ENCODE data around the gene COL6A1. TPM values are rescaled to one million over a fixed set of nuclear protein-coding genes. Genes with fewer than 3 reads are reported as not detected.
"Not testable (repeated sequence)": the region's sequence is repeated elsewhere in the genome, so short reads cannot be mapped to it uniquely, and the experiment has no call there.

Gene COL6A1
- total RNA-seq, 3 donors from 2014 or later = 45.0 to 663 (median 114) TPM

DNA sequence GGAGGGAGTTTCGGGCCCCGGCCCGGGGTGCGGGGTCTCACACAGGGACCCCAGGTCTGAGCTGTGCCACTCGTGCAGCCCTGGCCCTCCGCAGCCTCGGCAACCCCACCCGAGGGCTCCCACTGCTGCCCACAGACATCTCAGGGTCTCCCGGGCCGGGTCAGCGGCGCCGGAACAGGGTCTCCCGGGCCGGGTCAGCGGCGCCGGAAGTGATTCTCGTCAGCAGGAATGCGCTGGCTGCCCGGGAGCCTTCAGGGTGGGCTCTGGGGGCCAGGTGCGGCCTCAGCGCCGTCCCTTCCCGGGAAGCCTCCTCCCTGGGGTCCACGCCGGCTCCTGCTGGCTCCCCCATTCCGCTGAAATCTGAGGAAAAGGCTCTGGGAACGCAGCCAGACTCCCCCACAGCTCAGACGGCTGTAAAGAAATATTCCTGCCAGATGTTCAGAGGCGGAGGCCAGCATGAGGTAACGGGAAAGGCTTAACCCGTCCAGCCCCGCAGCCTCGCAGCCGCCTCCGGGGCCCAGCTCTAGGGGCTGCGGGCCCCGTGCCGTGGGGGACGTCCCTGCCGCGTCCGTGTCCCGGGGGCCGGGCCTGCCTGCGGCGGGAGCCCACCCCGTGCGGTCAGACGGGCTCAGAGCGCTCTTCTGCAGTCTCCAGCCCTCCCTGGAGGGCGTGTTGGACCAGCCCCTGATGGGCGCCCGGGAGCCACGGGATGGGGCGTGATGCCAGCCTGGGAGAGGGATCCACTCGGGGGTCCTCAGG, 8.7 kb upstream of the COL6A1 start:
- TF ChIP-seq, protein P1, sequence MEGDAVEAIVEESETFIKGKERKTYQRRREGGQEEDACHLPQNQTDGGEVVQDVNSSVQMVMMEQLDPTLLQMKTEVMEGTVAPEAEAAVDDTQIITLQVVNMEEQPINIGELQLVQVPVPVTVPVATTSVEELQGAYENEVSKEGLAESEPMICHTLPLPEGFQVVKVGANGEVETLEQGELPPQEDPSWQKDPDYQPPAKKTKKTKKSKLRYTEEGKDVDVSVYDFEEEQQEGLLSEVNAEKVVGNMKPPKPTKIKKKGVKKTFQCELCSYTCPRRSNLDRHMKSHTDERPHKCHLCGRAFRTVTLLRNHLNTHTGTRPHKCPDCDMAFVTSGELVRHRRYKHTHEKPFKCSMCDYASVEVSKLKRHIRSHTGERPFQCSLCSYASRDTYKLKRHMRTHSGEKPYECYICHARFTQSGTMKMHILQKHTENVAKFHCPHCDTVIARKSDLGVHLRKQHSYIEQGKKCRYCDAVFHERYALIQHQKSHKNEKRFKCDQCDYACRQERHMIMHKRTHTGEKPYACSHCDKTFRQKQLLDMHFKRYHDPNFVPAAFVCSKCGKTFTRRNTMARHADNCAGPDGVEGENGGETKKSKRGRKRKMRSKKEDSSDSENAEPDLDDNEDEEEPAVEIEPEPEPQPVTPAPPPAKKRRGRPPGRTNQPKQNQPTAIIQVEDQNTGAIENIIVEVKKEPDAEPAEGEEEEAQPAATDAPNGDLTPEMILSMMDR (IDR thresholded peaks at IDR 0.05) = no peak
- ATAC-seq (peak; percentile 33), DNase-seq (peak in 1 of 3 donors; percentile 64)
- no peaks in the 10 kb centered on the region for H3K9me3 ChIP-seq
- no peak overlapping the region for H3K4me3 ChIP-seq
- intact Hi-C loops (cut with DNase I, micrococcal nuclease) = no loop called here
- H3K36me3 ChIP-seq (ENCODE audit: low read depth) = no peaks in the 10 kb centered on the region
- H3K4me1 ChIP-seq (ENCODE audit: low read depth) = peaks cover 19% of the 10 kb centered on the region

DNA sequence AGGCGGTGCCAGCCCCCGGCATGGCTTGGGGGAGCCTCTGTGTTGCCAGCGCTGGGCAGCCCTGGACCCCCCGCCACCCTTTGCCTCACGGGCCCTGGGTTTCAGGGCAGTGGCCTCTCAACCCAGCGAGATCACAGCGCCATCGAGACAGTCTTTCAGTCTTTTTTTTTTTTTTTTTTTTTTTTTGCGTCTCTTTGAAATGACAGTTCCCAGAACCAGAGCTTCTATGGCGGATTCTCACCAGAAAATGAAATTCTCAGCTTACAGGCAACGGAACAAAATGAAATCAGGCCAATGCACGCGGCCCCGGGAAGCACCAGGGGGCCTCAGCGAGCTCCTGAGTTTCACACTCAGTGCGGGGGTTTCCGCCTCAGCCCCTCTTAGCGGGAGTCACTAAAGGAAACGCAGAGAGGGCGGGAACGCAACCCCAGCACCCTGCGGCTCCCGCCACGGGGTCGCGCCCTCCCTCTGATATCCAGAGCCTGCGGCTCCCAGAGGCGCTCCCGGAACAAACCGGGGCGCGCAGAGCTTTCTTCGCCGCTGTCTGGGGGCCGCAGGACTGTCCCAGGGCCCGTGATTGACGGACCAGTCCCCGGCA, 8.0 kb upstream of the COL6A1 start:
- DNase-seq = peak; percentile 72 to 74 (median 73)
- peak; percentile 49 for ATAC-seq
- intact Hi-C loops (cut with DNase I, micrococcal nuclease) = no loop called here
- H3K36me3 ChIP-seq (ENCODE audit: low read depth) = no peaks in the 10 kb centered on the region
- H3K4me3 ChIP-seq = peak overlapping the region; percentile 17
- H3K9me3 ChIP-seq = no peaks in the 10 kb centered on the region
- TF ChIP-seq, protein P1 (IDR thresholded peaks at IDR 0.05) = peak; percentile 54
- peaks cover 19% of the 10 kb centered on the region for H3K4me1 ChIP-seq (ENCODE audit: low read depth)

GRCh38 chr21:45974073-45975019, 7.2 kb upstream of the COL6A1 start:
- H3K4me3 ChIP-seq = peak overlapping the region; percentile 17
- H3K9me3 ChIP-seq = no peaks in the 10 kb centered on the region
- ATAC-seq (peak; percentile 10), DNase-seq (peak in 2 of 3 donors; percentile 55 to 63)
- intact Hi-C loops (cut with DNase I, micrococcal nuclease) = no loop called here
- no peaks in the 10 kb centered on the region for H3K36me3 ChIP-seq (ENCODE audit: low read depth)
- TF ChIP-seq, protein P1 (IDR thresholded peaks at IDR 0.05) = no peak
- peaks cover 19% of the 10 kb centered on the region for H3K4me1 ChIP-seq (ENCODE audit: low read depth)

- peaks cover 19% of the 10 kb centered on the region for H3K4me1 ChIP-seq (ENCODE audit: low read depth)
- H3K36me3 ChIP-seq (ENCODE audit: low read depth) = no peaks in the 10 kb centered on the region
- H3K4me3 ChIP-seq = no peak overlapping the region
- intact Hi-C loops (cut with DNase I, micrococcal nuclease) = no loop called here
- ATAC-seq (peak; percentile 17), DNase-seq (peak in 2 of 3 donors; percentile 59 to 60)
- TF ChIP-seq, protein P1 (IDR thresholded peaks at IDR 0.05) = no peak
- H3K9me3 ChIP-seq = no peaks in the 10 kb centered on the region
Observed at GRCh38 chr21:45975020-45975666, 6.4 kb upstream of the COL6A1 start.

GRCh38 chr21:45975667-45976409, 5.7 kb upstream of the COL6A1 start:
- peaks cover 19% of the 10 kb centered on the region for H3K4me1 ChIP-seq (ENCODE audit: low read depth)
- H3K4me3 ChIP-seq; ATAC-seq; DNase-seq; intact Hi-C loops (cut with DNase I, micrococcal nuclease); H3K36me3 ChIP-seq (ENCODE audit: low read depth); H3K9me3 ChIP-seq: not testable (repeated sequence)
